ENCODE data around the gene SNX1.
"Not testable (repeated sequence)": the region's sequence is repeated elsewhere in the genome, so short reads cannot be mapped to it uniquely, and the experiment has no call there.

Gene SNX1

GRCh38 chr15:64095795-64096667 is at the start of gene SNX1:
SNX1 (plus strand) TSS chr15:64095982; CDS start chr15:64096014, 32 bp downstream.
- DNase-seq (ENCODE audit: low read depth): peak; percentile 60

- no peak for DNase-seq (ENCODE audit: low read depth)
Observed at GRCh38 chr15:64046421-64047153, 49.2 kb upstream of the SNX1 start, which contains the start of gene DAPK2. DAPK2 (minus strand) TSS chr15:64046485; CDS start chr15:64040261, 6,224 bp downstream.

- DNase-seq (ENCODE audit: low read depth): no peak
Observed at GRCh38 chr15:64048781-64049460, 46.9 kb upstream of the SNX1 start.

GRCh38 chr15:64050281-64051092 is 45.3 kb upstream of the SNX1 start:
- no peak for DNase-seq (ENCODE audit: low read depth)

GRCh38 chr15:64051093-64051402 is 44.7 kb upstream of the SNX1 start:
- DNase-seq (ENCODE audit: low read depth): no peak

- no peak for DNase-seq (ENCODE audit: low read depth)
Observed at GRCh38 chr15:64051407-64052259, 44.1 kb upstream of the SNX1 start.

- DNase-seq (ENCODE audit: low read depth): no peak
Observed at GRCh38 chr15:64052925-64053491, 42.8 kb upstream of the SNX1 start.

- not testable (repeated sequence) for DNase-seq (ENCODE audit: low read depth)
Observed at GRCh38 chr15:64053674-64054073, 42.1 kb upstream of the SNX1 start.

- DNase-seq (ENCODE audit: low read depth): peak; percentile 47
Observed at GRCh38 chr15:64058279-64058678, 37.5 kb upstream of the SNX1 start.

- not testable (repeated sequence) for DNase-seq (ENCODE audit: low read depth)
Observed at GRCh38 chr15:64059104-64059503, 36.7 kb upstream of the SNX1 start.

- no peak for DNase-seq (ENCODE audit: low read depth)
Observed at GRCh38 chr15:64060716-64061115, 35.1 kb upstream of the SNX1 start.

GRCh38 chr15:64066451-64066850 is 29.3 kb upstream of the SNX1 start:
- no peak for DNase-seq (ENCODE audit: low read depth)

GRCh38 chr15:64067564-64068030 is 28.2 kb upstream of the SNX1 start:
- peak; percentile 38 for DNase-seq (ENCODE audit: low read depth)

GRCh38 chr15:64068133-64068532 is 27.6 kb upstream of the SNX1 start:
- no peak for DNase-seq (ENCODE audit: low read depth)

GRCh38 chr15:64070106-64070505 is 25.7 kb upstream of the SNX1 start:
- DNase-seq (ENCODE audit: low read depth): no peak

- DNase-seq (ENCODE audit: low read depth): peak; percentile 51
Observed at GRCh38 chr15:64070965-64071851, 24.6 kb upstream of the SNX1 start.

GRCh38 chr15:64071931-64072765 is 23.6 kb upstream of the SNX1 start:
- DNase-seq (ENCODE audit: low read depth): no peak

- DNase-seq (ENCODE audit: low read depth): no peak
Observed at GRCh38 chr15:64072812-64073211, 23.0 kb upstream of the SNX1 start.
